Fibroblast of peridontal ligament (primary cell): ENCODE data around the gene SFSWAP.
"Not testable (repeated sequence)": the region's sequence is repeated elsewhere in the genome, so short reads cannot be mapped to it uniquely, and the experiment has no call there.

Experiments used
- DNase-seq: peaks from one replicate; pipeline ENCODE4 v3.0.0-alpha.2; 2010; ENCODE audit errors: extremely low read depth

Gene SFSWAP

GRCh38 chr12:131710464-131711457, at the start of gene SFSWAP:
TSS of gene SFSWAP (plus strand) at chr12:131711090. CDS start at chr12:131711230, 140 bp downstream.
- DNase-seq: peak; percentile 81

- not testable (repeated sequence) for DNase-seq
Measured at GRCh38 chr12:131661170-131661985, 49.5 kb upstream of the SFSWAP start.

GRCh38 chr12:131661986-131662288, 49.0 kb upstream of the SFSWAP start:
- not testable (repeated sequence) for DNase-seq

DNA sequence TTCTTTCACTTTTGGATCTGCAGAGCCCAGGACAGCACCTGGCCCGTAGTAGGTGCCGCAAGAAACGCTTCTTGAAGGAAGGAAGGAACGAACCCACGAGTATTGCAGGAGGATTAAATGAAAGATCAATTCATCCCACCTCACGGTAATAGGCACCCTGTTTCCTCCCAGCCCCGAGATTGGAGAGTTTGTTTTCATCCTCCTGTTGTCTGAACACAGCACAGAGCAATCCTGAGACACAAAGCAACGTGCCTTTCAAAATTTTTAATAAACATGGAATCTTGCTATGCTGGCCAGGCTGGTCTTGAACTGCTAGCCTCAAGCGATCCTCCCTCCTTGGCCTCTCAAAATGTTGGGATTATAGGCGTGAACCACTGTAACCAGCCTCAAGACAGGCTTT, 48.5 kb upstream of the SFSWAP start:
- not testable (repeated sequence) for DNase-seq

DNA sequence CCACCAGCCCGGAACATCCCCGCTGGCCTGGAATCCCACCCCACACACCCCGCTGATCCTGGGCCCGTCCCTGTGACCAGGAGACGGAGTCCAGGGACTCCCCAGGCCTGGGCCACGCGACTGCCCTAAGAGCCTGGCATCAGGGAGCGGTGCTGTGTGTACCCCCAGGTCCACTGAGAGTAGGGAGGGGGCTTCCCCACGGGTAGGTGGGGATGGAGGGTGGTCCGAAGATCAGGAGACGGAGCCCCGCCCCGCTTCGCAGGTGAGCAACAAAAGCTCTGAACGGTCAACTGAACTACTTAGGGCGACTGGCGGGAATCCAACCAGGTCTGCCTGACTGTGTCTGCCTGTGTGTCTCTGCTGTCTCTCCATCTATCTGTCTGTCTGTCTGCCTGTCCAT, 45.2 kb upstream of the SFSWAP start:
- not testable (repeated sequence) for DNase-seq

GRCh38 chr12:131666486-131666885, 44.4 kb upstream of the SFSWAP start:
- not testable (repeated sequence) for DNase-seq

- not testable (repeated sequence) for DNase-seq
Measured at GRCh38 chr12:131666978-131667601, 43.8 kb upstream of the SFSWAP start.

GRCh38 chr12:131671276-131671675, 39.6 kb upstream of the SFSWAP start:
- no peak for DNase-seq

- no peak for DNase-seq
Measured at GRCh38 chr12:131671871-131672270, 39.0 kb upstream of the SFSWAP start.

DNA sequence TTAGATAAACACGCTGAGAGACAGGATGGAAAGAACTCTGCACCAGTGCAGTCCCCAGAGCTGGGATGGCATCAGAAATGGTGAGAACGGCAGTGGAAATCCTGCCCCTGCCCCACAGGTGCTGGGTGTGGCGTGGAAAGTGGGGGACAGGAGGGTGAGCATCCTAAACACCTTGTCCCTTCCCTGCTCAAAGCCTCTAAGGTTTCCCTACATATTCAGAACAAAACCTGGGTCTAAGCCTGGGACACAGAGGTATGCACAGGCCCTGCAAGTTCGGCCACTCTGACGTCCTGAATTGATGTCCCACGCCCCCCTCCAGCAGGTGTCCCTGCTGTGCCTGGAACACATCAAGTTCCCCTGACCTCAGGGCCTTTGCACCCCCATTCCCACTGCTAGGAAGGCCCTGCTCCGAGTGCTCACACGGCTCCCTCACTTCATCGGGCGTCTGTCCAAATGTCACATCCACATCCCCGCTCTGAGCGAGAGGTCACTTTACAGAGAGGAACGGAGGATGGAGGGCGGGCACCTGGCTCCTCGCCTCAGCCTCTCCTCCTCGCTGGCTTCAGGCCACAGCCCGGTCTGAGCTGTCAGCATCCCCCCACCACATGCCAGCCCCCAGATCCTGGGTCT, 38.5 kb upstream of the SFSWAP start:
- DNase-seq: no peak

- no peak for DNase-seq
Measured at GRCh38 chr12:131672941-131673887, 37.7 kb upstream of the SFSWAP start.

DNA sequence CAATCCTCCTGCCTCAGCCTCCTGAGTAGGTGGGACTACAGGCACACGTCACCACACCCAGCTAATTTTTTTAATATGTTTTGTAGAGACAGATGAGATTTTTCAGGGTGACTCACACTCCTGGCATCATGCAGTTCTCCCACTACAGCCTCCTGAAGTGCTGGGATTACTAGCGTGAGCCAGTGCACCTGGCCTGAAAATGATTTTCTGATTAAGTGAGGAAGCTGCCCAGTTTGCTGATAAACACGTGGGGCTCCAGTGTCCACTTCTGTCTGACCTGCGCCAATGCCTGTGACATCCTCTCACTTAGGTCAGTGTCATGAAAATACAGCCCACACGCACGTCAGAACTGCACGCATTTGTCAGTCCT, 37.0 kb upstream of the SFSWAP start:
- no peak for DNase-seq

DNA sequence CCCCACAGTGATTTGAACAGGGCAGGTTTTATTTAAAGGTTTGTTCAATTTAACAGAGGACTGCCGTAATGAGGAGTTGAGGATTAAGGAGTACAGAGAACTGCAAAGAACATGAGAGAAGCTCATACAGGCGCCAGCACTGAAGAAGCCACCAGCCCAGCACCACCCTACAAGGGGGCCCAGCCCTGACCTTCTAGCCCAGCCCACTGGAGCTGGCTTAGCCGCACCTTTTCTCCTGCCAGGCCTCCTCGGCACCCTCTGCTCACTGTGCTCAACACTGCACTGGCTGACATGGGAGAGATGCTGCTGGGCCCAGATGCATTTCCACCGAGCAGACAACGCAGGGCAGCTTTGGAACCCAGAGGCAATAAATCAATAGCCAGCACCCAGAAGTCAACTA, 36.5 kb upstream of the SFSWAP start:
- DNase-seq: no peak

GRCh38 chr12:131675126-131676080, 35.5 kb upstream of the SFSWAP start:
- DNase-seq: no peak

GRCh38 chr12:131676544-131676943, 34.3 kb upstream of the SFSWAP start:
- DNase-seq: no peak

DNA sequence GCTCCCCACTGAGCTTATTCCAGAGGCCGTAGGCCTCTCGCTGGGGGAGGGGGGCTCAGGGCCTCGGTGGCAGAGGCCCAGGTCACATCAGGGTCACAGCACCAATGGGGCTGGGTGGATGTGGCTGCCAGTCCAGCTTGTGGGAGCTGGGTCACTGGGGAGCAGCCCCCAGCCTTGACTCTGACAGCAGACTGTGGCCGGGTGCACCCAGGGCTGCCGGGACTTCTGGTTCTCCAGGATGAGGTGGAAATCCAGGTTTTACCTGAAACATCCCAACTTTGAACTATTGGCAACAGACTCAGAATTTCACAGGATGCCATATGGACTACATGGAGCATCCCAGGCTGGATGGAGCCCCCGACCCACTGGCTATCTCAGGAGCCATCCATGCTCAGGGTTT, 33.8 kb upstream of the SFSWAP start:
- DNase-seq: not testable (repeated sequence)

DNA sequence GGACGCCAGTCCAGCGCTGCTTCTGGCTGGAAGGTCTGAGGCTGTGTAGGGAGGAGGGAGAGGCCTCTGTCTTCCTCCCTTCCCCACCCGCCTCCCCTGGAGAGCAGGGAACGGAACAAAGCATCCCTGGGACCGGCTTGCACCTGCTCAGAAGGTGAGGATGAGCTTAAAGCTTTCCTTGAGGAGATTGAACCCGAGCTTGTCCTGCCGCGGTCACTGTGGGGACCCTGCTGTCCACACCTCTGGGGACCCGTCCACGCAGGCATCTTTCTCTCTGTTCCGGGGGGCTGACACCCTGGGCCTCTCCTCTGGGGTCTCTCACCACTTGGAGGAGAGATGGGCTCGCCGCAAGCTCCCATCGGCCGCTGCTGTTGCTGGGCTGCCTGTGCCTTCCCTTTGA, 33.2 kb upstream of the SFSWAP start:
- no peak for DNase-seq

DNA sequence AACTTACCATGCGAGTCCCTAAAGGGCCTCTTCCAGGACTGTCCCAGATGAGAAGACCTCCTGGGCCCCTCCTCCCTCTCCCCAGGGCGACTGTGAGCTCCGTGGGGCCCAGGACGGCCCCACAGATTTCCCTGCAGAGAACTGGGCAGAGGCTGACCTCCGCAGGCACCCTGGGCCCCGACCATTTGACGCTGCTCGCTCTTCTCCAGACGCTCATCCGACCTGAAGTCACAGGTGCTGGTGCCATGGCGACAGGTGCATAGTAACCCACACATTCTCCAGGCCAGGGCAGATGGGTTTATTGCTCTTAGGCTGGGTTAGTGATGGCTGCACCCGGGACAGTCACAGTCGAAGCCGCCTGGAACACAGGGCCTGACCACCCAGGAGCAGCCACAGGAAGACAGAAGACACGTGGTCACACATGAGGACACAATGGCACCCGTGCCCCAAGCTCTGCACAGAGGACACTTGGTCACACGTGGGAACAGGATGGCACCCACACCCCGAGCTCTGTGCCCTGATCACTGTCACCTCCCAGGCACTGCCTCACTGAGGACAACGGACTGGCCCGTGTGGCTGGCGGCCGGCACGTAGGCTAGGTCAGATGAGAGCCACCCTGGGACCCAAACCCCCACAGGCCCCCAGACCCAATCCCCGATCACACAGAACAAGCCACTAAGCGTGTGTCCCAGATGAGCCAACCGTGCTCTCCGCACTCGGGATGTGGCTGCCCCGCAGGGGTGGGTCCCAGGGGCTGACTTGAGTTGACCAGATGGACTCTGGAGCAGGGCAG, 32.3 kb upstream of the SFSWAP start:
- not testable (repeated sequence) for DNase-seq

GRCh38 chr12:131679186-131679585, 31.7 kb upstream of the SFSWAP start:
- not testable (repeated sequence) for DNase-seq
